GM12878 (cell line): ENCODE measurements around the gene SULT2B1. TPM values are rescaled to one million over a fixed set of nuclear protein-coding genes. Genes with fewer than 3 reads are reported as not detected.
A peak's percentile ranks its signal among the peaks of the same experiment; 100 is the strongest.

Experiments used
- ATAC-seq: fragments of 200-7000 bp; cut with Tn5 transposase; 3 replicates; pipeline ENCODE4 v1.9.1; 2020; ENCODE audit warnings: mild to moderate bottlenecking, moderate library complexity
- BruUV-seq: library from RNA; stranded (reverse); fragments of 400-500 nt; replicated peaks from 2 replicates; lab custom pipeline; 2021; lab: Mats Ljungman, UMichigan
- CTCF ChIA-PET: fragments of 300-600 bp; sonication (Branson Sonifier 250); formaldehyde crosslinking; extraction: SDS; loops from one replicate; lab custom pipeline; 2021; ENCODE audit warnings: inconsistent platforms; lab: Yijun Ruan, JAX
- POLR2A ChIA-PET: fragments of 350-600 bp; formaldehyde crosslinking; extraction: SDS; loops from one replicate; lab custom pipeline; 2021; ENCODE audit warnings: inconsistent platforms; lab: Charles Lee
- RAD21 ChIA-PET: fragments of 300-600 bp; sonication (Branson Sonifier 250); formaldehyde crosslinking; loops from one replicate; lab custom pipeline; 2023; ENCODE audit warnings: antibody characterized with exemption; ENCODE audit not compliant: unreplicated experiment; lab: Charles Lee
- SMC1A ChIA-PET: fragments of 300-600 bp; sonication (Branson Sonifier 250); formaldehyde crosslinking; loops from one replicate; lab custom pipeline; 2023; ENCODE audit not compliant: unreplicated experiment, uncharacterized antibody; lab: Charles Lee
- DNase-seq: peaks from one replicate; pipeline ENCODE4 v3.0.0-alpha.2; 2011; ENCODE audit warnings: low read depth, low spot score
- FAIRE-seq: peaks from 3 replicates; lab custom pipeline; 2011; peaks lifted over from hg19 to GRCh38; lab: Jason Lieb, UNC
- H2AFZ ChIP-seq: 2 replicates; pipeline ENCODE4 v1.6.0; 2011; ENCODE audit warnings: low read depth, low read length, control low read depth; ENCODE audit not compliant: control insufficient read depth
- H3K27ac ChIP-seq: 2 replicates; pipeline ENCODE4 v1.5.1; 2011; ENCODE audit warnings: control low read depth; ENCODE audit not compliant: control insufficient read depth, insufficient read depth
- H3K27me3 ChIP-seq, 2 experiments: replicated peaks in 1 of 2; 2 replicates each; pipeline versions ENCODE4 v1.6.0 to v1.6.1; 2011; ENCODE audit warnings: low read length in 1 of 2; ENCODE audit not compliant: control insufficient read depth in 2 of 2, insufficient read depth in 2 of 2
- H3K36me3 ChIP-seq, 2 experiments: 2 replicates each; pipeline ENCODE4 v1.5.1; 2011; ENCODE audit warnings: low read length in 1 of 2; ENCODE audit not compliant: control insufficient read depth in 2 of 2, insufficient read depth in 2 of 2
- H3K4me1 ChIP-seq: 2 replicates; pipeline ENCODE4 v1.6.1; 2011; ENCODE audit warnings: mild to moderate bottlenecking, low read length, moderate library complexity, mixed read lengths; ENCODE audit not compliant: control insufficient read depth, insufficient read depth
- H3K4me2 ChIP-seq: 2 replicates; pipeline ENCODE4 v1.6.0; 2011; ENCODE audit warnings: control low read depth; ENCODE audit not compliant: control insufficient read depth, insufficient read depth
- H3K4me3 ChIP-seq: fragments of 200-600 bp; sonication (generic); 2 replicates; pipeline ENCODE4 v1.5.1; 2016
- H3K79me2 ChIP-seq: 2 replicates; pipeline ENCODE4 v1.6.0; 2011; ENCODE audit warnings: low read length; ENCODE audit not compliant: control insufficient read depth, insufficient read depth
- H3K9ac ChIP-seq: 2 replicates; pipeline ENCODE4 v1.8.0; 2011; ENCODE audit warnings: low read length, control low read depth, mixed read lengths; ENCODE audit not compliant: control insufficient read depth, insufficient read depth
- H3K9me3 ChIP-seq: replicated peaks from 3 replicates; pipeline ENCODE4 v1.5.1; 2011; ENCODE audit warnings: mild to moderate bottlenecking, low read length; ENCODE audit not compliant: control insufficient read depth, insufficient read depth
- H4K20me1 ChIP-seq: 2 replicates; pipeline ENCODE4 v1.6.0; 2011; ENCODE audit not compliant: control insufficient read depth, insufficient read depth
- EED ChIP-seq: sonication (generic); IDR thresholded peaks from 2 replicates; pipeline ENCODE4 v1.6.1; 2016; ENCODE audit warnings: antibody characterized with exemption, low read depth
- IKZF1 ChIP-seq: fragments of 450-650 bp; conservative IDR thresholded peaks from 2 replicates; pipeline ENCODE4 v1.6.1; 2017; ENCODE audit warnings: antibody characterized with exemption, mild to moderate bottlenecking
- MTA2 ChIP-seq: fragments of 450-650 bp; IDR thresholded peaks from 2 replicates; pipeline ENCODE4 v1.6.1; 2016; ENCODE audit warnings: low read depth, mild to moderate bottlenecking, moderate library complexity
- MYB ChIP-seq: fragments of 150-350 bp; IDR thresholded peaks from 2 replicates; pipeline ENCODE4 v1.6.1; 2014; ENCODE audit warnings: mild to moderate bottlenecking, low read depth, low read length, borderline replicate concordance
- MYC ChIP-seq: IDR thresholded peaks from 2 replicates; pipeline ENCODE4 v1.6.1; 2011; ENCODE audit warnings: mild to moderate bottlenecking, low read length, moderate library complexity, inconsistent platforms; ENCODE audit not compliant: insufficient read depth, insufficient replicate concordance, insufficient read length, severe bottlenecking
- NBN ChIP-seq: fragments of 450-650 bp; IDR thresholded peaks from 2 replicates; pipeline ENCODE4 v1.6.1; 2016
- NR2C1 ChIP-seq: fragments of 450-650 bp; IDR thresholded peaks from 2 replicates; pipeline ENCODE4 v1.6.1; 2017; ENCODE audit warnings: antibody characterized with exemption, mild to moderate bottlenecking, moderate library complexity
- RAD21 ChIP-seq: IDR thresholded peaks from 2 replicates; pipeline ENCODE4 v1.6.1; 2011; ENCODE audit warnings: mild to moderate bottlenecking, low read depth, low read length, moderate library complexity; ENCODE audit not compliant: insufficient read depth
- RCOR1 ChIP-seq: conservative IDR thresholded peaks from 2 replicates; pipeline ENCODE4 v1.6.1; 2012; ENCODE audit warnings: low read depth, low read length, improper control_type of control experiment
- SIX5 ChIP-seq: IDR thresholded peaks from 2 replicates; pipeline ENCODE4 v1.6.1; 2011; ENCODE audit warnings: mild to moderate bottlenecking, low read depth, low read length, moderate library complexity; ENCODE audit not compliant: severe bottlenecking
- SKIL ChIP-seq: fragments of 450-650 bp; IDR thresholded peaks from 2 replicates; pipeline ENCODE4 v1.6.1; 2017; ENCODE audit warnings: mild to moderate bottlenecking, low read depth, inconsistent platforms; ENCODE audit not compliant: poor library complexity, severe bottlenecking
- SREBF1 ChIP-seq: IDR thresholded peaks from 2 replicates; pipeline ENCODE4 v1.6.1; 2012; ENCODE audit warnings: mild to moderate bottlenecking, low read length
- TCF12 ChIP-seq: IDR thresholded peaks from 2 replicates; pipeline ENCODE4 v1.6.1; 2011; ENCODE audit warnings: low read depth, mild to moderate bottlenecking, low read length
- ZBED1 ChIP-seq: IDR thresholded peaks from 2 replicates; pipeline ENCODE4 v1.6.1; 2016; ENCODE audit warnings: borderline replicate concordance
- ZNF274 ChIP-seq: IDR thresholded peaks from one replicate; pipeline ENCODE4 v1.8.0; 2011; ENCODE audit not compliant: insufficient read length, insufficient read depth
- ZNF384 ChIP-seq: IDR thresholded peaks from 2 replicates; pipeline ENCODE4 v1.6.1; 2012; ENCODE audit warnings: low read depth, mild to moderate bottlenecking, low read length, improper control_type of control experiment, borderline replicate concordance
- WGBS: methylation state at CpG from one replicate; pipeline ENCODE4 v1.1.6; 2016; ENCODE audit warnings: low lambda C conversion rate; ENCODE audit not compliant: insufficient replicate concordance, insufficient coverage; ENCODE audit errors: missing lambda C conversion rate; 5-methylcytosine and 5-hydroxymethylcytosine counted together
- in situ Hi-C: fragments of 300-500 bp; cut with MboI; formaldehyde crosslinking; loops from 9 replicates; pipeline ENCODE4 v1.14.3; 2018; ENCODE audit warnings: mixed read lengths
- intact Hi-C: fragments of 100-400 bp; cut with micrococcal nuclease; formaldehyde crosslinking; loops from one replicate; pipeline ENCODE4 v1.14.2; 2022; ENCODE audit not compliant: unreplicated experiment
- polyA plus RNA-seq, 11 experiments: library from polyadenylated mRNA; depleted of rRNA in 4 of 11; unstranded in 6 of 11; stranded (reverse) in 5 of 11; fragments of >200 nt; fragmentation: Nextera tagmentation in 4 of 11; fragmentation: Illumina TruSeq in 1 of 11; extraction: Ambion mirVana in 4 of 11; extraction: Trizol in 1 of 11; gene quantifications; 1 replicate in 1 of 11; 2 replicates in 10 of 11; pipeline versions ENCODE4 v1.2.1 to v1.2.3, GENCODE V29; 2011 to 2016; ENCODE audit warnings: inconsistent platforms in 2 of 11, missing spikeins in 2 of 11, low read depth in 1 of 11
- total RNA-seq, 4 experiments: library from RNA; depleted of rRNA in 3 of 4; stranded (reverse); fragments of >200 nt in 3 of 4; fragmentation: Illumina TruSeq in 1 of 4; extraction: Trizol in 1 of 4; gene quantifications; 2 replicates each; pipeline versions ENCODE4 v1.2.1 to v1.2.3, GENCODE V29; 2013 to 2021
- TF ChIP-seq, protein P1 (sequence below): fragments of 450-650 bp; formaldehyde crosslinking; IDR thresholded peaks from 2 replicates; pipeline ENCODE4 v1.4.0; 2020; ENCODE audit warnings: mild to moderate bottlenecking, moderate library complexity

Gene SULT2B1
- total and polyA plus RNA-seq, 10 of the 15 experiments (the other 5 are each of a cell fraction or from before 2014, with no cell fraction given) = 0.11 to 0.14 TPM; not detected in 8

GRCh38 chr19:48596679-48597465 is 44.9 kb downstream of the SULT2B1 start (continued):
- TF ChIP-seq NBN = no peak
- no peak for TF ChIP-seq NR2C1
- no peak for TF ChIP-seq MYB
- TF ChIP-seq SKIL = no peak
- no peak for TF ChIP-seq ZNF274
- no peak for TF ChIP-seq RCOR1
- no peak for TF ChIP-seq EED
- peak; percentile 74 for TF ChIP-seq ZNF384
- TF ChIP-seq RAD21 = no peak
- TF ChIP-seq, all 136 proteins: peak for 9

DNA sequence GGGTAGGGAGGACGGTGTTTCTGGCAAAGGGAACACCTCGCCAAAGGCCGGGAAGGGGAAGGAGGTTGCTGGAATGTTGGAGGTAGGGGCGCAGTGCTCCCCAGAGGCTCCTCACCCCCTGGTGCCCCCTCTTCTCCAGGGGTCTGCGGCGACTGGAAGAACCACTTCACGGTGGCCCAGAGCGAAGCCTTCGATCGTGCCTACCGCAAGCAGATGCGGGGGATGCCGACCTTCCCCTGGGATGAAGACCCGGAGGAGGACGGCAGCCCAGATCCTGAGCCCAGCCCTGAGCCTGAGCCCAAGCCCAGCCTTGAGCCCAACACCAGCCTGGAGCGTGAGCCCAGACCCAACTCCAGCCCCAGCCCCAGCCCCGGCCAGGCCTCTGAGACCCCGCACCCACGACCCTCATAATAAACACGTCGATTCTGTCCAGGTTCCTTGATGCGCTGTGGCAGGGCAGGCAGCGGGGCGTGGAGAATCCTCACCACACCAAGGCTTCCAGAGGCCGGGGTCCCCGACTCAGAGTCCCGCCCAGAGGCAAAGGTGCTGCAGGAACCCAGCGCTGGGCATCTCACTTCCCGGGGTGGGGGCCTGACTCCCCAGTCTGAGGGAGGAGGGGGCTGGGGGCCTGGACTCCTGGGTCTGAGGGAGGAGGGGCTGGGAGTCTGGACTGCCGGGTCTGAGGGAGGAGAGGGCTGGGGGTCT is 47.2 kb downstream of the SULT2B1 start:
- FAIRE-seq = no peak
- Histone ChIP-seq H4K20me1 (no peaks in the 10 kb centered on the region), H3K79me2 (no peaks in the 10 kb centered on the region; the same call in 1 of the 2 replicates)
- TF ChIP-seq MTA2 (no peak), SREBF1 (no peak), RAD21 (no peak), MYC (no peak), IKZF1 (no peak), TCF12 (no peak), SIX5 (no peak), ZBED1 (no peak), MYB (no peak)
- TF ChIP-seq, protein P1, sequence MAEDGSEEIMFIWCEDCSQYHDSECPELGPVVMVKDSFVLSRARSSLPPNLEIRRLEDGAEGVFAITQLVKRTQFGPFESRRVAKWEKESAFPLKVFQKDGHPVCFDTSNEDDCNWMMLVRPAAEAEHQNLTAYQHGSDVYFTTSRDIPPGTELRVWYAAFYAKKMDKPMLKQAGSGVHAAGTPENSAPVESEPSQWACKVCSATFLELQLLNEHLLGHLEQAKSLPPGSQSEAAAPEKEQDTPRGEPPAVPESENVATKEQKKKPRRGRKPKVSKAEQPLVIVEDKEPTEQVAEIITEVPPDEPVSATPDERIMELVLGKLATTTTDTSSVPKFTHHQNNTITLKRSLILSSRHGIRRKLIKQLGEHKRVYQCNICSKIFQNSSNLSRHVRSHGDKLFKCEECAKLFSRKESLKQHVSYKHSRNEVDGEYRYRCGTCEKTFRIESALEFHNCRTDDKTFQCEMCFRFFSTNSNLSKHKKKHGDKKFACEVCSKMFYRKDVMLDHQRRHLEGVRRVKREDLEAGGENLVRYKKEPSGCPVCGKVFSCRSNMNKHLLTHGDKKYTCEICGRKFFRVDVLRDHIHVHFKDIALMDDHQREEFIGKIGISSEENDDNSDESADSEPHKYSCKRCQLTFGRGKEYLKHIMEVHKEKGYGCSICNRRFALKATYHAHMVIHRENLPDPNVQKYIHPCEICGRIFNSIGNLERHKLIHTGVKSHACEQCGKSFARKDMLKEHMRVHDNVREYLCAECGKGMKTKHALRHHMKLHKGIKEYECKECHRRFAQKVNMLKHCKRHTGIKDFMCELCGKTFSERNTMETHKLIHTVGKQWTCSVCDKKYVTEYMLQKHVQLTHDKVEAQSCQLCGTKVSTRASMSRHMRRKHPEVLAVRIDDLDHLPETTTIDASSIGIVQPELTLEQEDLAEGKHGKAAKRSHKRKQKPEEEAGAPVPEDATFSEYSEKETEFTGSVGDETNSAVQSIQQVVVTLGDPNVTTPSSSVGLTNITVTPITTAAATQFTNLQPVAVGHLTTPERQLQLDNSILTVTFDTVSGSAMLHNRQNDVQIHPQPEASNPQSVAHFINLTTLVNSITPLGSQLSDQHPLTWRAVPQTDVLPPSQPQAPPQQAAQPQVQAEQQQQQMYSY (CRISPR knock-in tag) = no peak

More for the DNA sequence above, 47.2 kb downstream of the SULT2B1 start:
- H3K9ac ChIP-seq = no peak overlapping the region
- H3K4me3 ChIP-seq = no peak overlapping the region
- intact Hi-C loops (no loop called here), in situ Hi-C loops (no loop called here)
- CTCF ChIA-PET = no interaction called here
- ATAC-seq = no peak
- POLR2A ChIA-PET = no interaction called here
- H3K27ac ChIP-seq = no peak overlapping the region
- 57% methylated on average over 29 of the region's 30 CpGs for WGBS
- RAD21 ChIA-PET = no interaction called here
- H3K4me1 ChIP-seq = peaks cover 6% of the 10 kb centered on the region; the same call in 1 of the 2 replicates
- H3K36me3 ChIP-seq = no peaks in the 10 kb centered on the region
- no peak overlapping the region for H3K4me2 ChIP-seq
- H3K27me3 ChIP-seq = no peaks in the 10 kb centered on the region
- no peak for DNase-seq
- SMC1A ChIA-PET = no interaction called here
- H3K9me3 ChIP-seq = no peaks in the 10 kb centered on the region
- H2AFZ ChIP-seq = no peak overlapping the region
- BruUV-seq = no TSS peak
